Measurements from ENCODE around the gene WDR53.
A peak's percentile ranks its signal among the peaks of the same experiment; 100 is the strongest.
"Not testable (repeated sequence)": the region's sequence is repeated elsewhere in the genome, so short reads cannot be mapped to it uniquely, and the experiment has no call there.

The WDR53 gene

GRCh38 chr3:196568246-196569002, at the start of gene WDR53, which contains the start of gene FBXO45:
Gene WDR53 (minus strand): TSS chr3:196568554. CDS start chr3:196561475, 7,079 bp downstream.
Gene FBXO45 (plus strand): TSS chr3:196568660. CDS start chr3:196568985, 325 bp downstream.
- peak; percentile 94 for DNase-seq

DNA sequence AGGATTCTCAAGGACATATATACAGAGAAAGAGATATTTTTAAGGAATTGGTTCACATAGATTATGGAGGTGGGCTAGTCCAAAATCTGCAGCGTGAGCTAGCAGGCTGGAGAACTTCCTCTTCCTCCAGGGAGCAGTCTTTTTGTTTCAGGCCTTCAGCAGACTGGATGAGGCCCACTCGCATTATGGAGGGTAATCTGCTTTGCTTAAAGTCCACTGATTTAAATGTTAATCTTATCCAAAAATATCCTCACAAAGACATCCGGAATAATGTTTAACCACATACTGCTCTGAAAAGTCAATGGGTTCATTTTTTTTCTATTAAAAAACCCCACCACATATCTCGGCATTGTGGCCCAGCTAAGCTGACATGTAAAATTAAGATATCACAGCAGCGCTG, 48.9 kb upstream of the WDR53 start:
- no peak for DNase-seq

- DNase-seq: not testable (repeated sequence)
These were observed 46.9 kb upstream of the WDR53 start for GRCh38 chr3:196615234-196615633.

DNA sequence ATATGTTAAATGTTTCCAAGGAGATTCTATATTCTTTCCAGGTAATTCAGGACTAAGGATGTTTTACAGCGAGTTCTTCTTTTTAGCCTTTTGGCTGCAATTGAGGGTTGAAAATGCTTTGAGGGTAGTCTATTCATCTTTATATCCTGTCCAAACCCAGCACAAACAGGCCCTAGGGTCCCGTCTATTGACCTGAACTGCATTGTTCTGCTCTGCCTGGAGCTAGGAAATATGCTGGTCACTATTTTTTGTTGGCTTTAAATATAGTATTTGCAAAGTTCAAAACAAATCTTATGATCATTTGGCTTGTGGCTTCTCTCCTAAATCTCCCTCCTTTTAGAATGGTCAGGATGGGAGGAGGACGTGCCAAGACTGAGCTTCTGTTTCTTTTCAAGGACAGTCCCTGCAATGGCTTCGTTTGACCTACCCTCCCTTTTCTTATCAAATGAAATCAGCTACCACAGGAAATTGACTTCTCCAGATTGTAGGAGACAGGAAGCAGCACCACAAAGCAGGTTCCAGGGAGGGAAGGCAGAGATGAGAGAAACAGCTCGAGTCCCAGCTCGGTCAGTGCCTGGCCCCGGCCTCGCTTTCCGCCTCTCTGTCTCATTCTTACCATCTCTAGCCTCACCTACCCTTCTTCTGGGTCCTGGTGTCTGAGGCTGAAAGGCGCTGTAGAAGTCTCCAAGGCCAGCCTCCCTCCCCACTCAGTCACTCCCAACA, 43.6 kb upstream of the WDR53 start:
- DNase-seq: no peak

DNA sequence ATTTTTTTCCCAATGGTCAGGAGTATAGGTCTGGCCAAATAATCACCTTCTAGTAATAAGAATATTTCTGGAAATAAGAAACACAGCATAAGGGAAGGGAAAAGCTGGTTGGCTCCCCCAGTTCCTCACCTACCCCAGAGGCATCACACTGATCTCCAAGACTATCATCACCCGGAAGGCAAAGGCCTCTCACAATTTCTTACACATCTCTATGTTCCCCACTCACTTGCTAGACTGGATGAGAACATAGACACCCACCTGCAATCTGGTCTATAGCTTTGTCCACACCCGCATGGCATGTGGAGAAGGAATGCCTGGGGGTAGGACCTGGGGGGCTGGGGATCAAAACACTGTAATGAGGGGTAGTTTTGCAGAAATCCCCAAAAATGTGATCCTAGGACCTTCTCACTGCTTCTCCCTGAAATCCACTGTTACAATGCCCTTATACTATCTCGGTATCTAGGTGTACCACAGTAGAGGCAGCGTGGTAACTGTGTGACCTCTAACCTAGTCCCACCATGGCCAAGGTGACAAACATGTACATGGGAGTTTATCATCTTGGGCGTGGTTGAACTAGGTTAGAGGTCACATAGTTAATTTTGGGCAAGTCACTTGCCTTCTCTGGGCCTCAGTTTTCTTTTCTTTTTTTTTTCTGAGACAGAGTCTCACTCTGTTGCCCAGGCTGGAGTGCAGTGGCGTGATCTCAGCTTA, 41.6 kb upstream of the WDR53 start:
- no peak for DNase-seq

DNA sequence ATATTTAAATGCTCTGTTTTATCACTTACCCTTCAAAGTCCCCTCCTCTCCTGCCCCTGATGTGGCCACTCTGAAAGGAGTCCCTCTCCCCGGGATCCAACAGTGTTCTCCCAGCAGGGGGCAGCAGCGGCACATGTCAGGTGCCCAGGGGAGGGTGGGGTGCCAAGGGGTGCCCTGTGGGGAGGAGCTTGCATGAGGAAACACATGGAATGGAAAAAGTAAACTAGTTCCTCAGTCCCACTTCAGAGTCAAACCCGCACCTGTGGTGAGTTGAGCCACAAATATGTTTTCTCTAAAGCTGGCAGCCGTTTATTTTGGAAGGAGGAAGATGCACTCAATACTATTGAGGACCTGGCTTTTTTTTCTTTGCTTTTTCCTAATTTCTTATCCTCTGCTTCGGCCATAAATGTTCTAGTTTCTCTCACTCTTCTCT, 41.0 kb upstream of the WDR53 start:
- DNase-seq: peak; percentile 79 to 88

- no peak for DNase-seq
These were observed 40.3 kb upstream of the WDR53 start for GRCh38 chr3:196608693-196609092.

GRCh38 chr3:196604548-196604947, 36.2 kb upstream of the WDR53 start:
- peak in 1 of 2 experiments; percentile 62 for DNase-seq

- DNase-seq: peak in 1 of 2 experiments; percentile 14
These were observed 35.3 kb upstream of the WDR53 start for GRCh38 chr3:196603683-196604082.

DNA sequence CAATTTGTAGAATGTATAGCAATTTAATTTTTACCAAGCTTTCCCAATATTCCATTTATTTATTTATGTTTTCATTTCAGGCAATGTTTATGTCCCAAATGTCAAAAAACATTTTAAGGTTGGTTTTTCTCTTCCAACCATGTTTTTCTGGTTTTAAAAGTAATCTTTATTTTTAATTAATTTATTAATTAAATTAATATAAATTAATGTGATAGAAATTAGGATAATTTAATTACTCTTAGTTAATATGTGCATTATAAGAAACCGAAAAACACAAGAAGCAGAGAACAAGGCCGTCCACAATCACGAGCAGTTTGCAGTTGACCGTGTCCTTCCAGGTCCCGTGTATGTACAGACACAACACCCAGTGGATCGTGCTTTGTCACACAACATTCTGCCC, 34.3 kb upstream of the WDR53 start:
- no peak for DNase-seq

DNA sequence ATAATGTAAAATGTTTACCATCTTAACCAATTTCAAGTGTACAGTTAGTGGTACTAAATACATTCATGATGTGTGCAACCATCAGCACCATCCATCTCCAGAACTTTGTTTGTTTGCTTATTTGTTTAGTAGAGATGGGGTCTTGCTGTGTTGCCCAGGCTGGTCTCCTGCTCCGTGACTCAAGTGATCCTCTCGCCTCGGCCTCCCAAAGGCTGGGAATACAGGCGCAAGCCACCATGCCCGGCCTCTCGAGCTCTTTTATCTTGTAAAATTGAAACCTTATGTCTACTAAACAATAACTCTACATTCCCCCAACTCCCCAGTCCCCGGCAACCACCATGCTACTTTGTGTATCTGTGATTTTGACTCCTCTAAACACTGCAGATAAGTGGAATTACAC, 32.0 kb upstream of the WDR53 start:
- DNase-seq: no peak

DNA sequence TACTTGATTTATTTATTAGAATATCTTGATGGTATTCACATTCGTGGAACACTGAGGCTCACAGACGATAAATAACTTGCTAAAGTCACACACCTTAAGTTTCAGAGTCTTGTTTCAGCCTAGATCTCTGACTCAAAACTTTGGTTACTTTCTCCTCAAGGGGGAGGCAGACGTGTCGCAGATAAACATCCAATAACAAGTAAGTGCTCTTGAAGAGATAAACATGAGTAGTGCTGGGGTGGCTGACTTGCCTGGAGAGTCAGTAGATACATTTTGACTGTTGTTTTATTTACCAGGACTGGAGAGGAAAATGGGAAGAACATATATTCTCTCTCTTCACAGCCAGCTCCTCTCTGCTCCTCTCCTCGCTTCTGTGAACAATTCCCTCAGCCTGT, 31.4 kb upstream of the WDR53 start:
- DNase-seq: no peak

DNA sequence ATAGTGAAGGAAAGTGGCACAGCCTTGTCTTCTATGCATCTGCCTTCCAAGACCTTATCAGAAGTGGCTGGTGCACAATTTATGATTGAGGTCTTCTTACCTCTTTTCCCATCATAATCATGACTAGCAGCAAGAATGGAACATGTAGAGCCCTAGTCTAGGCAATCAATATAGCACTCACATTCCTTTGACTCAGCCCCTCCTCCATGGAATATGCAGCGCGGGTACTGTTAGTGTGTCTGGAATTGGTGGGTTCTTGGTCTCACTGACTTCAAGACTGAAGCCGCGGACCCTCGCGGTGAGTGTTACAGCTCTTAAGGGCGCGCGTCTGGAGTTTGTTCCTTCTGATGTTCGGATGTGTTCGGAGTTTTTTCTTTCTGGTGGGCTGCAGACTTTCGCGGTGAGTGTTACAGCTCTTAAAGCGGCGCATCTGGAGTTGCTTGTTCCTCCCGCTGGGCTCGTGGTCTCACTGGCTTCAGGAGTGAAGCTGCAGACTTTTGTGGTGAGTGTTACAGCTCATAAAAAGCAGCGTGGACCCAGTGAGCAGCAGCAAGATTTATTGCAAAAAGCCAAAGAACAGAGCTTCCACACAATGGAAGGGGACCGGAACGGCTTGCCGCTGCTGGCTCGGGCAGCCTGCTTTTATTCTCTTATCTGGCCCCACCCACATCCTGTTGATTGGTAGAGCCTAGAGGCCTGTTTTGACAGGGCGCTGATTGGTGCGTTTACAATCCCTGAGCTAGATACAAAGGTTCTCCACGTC, 29.8 kb upstream of the WDR53 start:
- DNase-seq: not testable (repeated sequence)

- no peak for DNase-seq
These were observed 28.0 kb upstream of the WDR53 start for GRCh38 chr3:196596355-196596754.

- DNase-seq: no peak
These were observed 21.9 kb upstream of the WDR53 start for GRCh38 chr3:196590279-196590678.

- peak; percentile 15 to 65 for DNase-seq
These were observed 16.8 kb upstream of the WDR53 start for GRCh38 chr3:196585044-196585757.

GRCh38 chr3:196572389-196572788, 4.0 kb upstream of the WDR53 start:
- DNase-seq: no peak

- not testable (repeated sequence) for DNase-seq
These were observed 2.0 kb upstream of the WDR53 start for GRCh38 chr3:196570332-196570731.

DNA sequence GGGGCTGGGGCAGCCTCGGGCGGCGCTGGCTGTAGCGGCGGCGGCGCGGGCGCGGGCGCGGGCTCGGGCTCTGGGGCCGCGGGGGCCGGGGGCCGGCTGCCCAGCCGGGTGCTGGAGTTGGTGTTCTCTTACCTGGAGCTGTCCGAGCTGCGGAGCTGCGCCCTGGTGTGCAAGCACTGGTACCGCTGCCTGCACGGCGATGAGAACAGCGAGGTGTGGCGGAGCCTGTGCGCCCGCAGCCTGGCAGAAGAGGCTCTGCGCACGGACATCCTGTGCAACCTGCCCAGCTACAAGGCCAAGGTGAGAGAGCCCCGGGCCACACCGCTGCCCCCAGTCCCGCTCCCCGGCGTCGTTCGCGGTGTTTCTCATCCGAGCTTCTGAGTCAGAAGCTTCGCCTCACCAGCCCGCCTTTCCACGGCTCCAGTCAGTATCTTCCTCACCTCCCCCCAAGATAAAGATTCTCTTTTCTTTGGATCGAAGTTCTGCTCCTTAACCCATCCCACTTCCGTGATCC, 706 bp upstream of the WDR53 start:
- DNase-seq: peak in 1 of 2 experiments; percentile 29

DNA sequence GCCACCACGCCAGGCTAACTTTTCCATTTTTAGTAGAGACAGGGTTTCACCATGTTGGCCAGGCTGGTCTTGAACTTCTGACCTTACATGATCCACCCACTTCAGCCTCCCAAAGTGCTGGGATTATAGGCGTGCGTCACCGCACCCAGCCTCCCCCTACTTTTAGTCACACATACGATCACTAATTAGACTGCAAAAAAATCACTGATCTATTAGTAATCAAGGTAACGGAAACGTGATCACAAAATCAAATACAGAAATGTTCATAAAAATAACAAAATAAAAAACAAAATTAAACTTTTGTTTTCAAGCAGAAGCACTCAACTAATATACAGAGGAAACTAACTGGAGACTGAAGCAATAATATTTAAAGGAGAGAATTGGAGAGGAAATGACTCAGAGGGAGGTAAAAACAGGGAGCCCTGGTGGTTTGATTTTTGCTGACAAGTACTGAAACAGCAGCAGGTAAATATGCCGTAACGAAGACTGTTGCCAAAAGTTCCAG, 4.6 kb downstream of the WDR53 start:
- DNase-seq: no peak

- no peak for DNase-seq
These were observed 8.5 kb downstream of the WDR53 start for GRCh38 chr3:196559826-196560225.

DNA sequence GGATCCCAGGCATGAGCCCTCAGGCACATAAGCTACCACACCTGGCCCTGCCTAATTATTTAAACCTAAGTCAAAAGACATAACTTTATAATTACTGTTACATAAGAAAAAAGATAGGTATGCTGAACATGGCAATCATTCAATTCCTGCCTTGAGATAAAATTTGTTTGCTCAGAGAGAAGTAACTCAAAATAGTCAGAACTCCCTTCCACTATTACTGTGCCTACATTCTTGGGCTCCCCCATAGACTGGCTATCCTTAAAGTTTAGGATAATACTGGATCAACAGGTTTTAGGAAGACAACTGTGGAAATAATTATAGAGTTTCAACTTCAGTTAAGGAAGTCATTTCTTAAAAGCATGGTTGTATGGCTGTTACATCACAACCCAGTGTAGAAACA, 9.9 kb downstream of the WDR53 start:
- no peak for DNase-seq

Measured in NCI-H524 (cell line).